ENCODE results near the gene CPXM2.

The CPXM2 gene

DNA sequence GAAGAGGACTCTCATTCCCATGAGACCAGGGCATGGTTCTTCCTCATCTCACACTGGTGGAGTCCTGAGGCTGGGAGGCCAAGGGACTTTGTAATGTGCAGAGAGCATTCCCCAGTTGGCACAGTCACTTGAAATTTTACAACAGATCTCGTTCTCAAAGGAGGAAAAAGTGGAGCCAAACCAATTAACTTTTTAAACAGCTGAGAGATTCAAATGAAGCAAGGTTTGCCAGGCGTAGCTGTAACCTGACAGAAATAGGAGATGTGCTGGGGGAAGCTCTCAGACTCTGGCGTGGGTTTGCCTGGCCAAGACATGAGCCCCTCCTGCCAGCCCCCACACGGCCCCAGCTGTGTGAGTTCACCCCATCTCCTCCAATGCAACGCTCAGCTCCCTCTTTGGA, 12.0 kb upstream of the CPXM2 start:
- no peak for DNase-seq

DNA sequence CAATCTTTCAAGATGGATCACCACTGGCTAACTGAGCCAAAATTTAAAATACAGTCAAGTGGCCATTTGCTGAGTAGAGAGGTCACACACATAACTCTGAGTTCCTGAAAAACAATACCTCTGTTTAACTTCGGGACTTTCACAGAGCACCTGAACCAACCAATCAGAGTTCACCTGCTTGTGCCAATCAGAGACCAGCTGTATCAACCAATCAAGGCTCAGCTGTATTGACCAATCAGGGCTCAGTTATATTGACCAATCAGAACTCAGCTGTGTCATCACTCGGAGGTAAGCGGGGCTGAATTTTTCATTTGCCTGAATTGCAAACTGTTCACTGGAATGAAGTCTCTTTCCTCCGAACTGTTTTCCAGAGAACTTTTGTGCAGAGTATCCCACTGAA, 10.0 kb upstream of the CPXM2 start:
- no peak for DNase-seq

DNA sequence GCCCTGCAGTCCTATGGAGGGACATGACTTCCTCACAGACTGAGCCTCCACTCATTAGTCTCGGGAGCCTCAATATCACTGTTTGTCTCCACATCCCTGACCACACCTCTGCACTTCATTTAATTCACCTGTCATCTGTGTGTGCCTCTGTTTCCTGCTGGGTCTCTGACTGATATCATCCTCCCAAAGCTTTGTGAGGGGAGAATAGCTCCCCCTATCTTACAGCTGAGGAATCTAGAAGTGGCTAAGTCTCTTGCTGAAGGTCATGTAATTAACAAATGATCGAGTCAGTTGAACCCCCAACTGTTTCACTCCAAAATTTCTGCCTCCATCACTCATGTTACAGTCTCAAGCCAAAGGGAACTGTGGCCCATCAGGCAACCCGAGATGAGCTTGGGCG, 5.5 kb upstream of the CPXM2 start:
- DNase-seq: no peak

DNA sequence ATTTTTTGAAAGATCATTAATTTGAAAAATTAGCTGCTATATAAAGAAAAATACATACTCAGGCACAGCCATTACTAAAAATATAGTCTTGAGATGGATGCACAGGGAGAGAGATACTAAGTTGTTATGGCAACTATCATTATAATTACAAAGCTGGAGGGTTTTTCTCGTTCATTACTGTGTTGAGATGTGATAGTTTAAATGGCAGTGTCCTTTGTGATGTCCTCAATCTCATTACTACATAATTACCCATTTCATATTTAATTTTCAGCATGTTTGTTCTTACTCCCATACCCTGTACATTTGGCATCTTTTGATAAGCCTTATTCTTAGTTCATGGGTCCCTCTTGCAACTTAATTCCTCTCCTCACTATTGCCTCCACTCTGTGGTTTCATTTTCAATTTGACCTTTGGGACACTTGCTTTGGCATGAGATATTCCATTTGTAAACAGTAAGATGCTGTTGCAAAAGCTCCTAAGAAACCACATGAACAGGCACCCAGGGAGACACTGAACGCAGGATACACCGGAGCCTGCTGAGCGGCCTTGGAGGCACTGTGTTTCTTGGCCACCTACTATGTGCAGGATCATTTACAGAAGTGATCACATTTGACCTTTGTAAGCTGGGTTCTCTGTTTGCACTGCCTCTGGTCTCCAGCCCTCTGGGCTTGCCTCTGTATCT, 4.8 kb upstream of the CPXM2 start:
- no peak for DNase-seq

DNA sequence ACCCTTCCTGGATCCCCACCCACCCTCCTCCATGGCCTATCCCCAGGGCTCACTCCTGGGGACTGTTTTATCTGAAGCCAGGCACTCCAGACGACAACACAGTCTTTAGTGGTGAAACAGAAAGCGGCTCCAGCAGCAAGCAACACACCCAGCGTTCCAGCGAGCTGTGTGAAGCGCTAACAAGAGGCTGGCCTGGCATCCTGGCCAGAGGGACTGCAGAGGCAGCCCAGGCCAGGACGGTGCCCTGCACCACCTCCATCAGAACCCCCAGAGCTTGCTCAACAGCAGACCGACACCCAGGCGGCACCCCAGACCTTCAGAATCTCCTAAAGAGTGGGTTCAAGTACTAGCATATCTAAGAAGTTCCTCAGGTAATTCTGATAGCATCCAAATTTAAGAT, 2.0 kb upstream of the CPXM2 start:
- DNase-seq: no peak

DNA sequence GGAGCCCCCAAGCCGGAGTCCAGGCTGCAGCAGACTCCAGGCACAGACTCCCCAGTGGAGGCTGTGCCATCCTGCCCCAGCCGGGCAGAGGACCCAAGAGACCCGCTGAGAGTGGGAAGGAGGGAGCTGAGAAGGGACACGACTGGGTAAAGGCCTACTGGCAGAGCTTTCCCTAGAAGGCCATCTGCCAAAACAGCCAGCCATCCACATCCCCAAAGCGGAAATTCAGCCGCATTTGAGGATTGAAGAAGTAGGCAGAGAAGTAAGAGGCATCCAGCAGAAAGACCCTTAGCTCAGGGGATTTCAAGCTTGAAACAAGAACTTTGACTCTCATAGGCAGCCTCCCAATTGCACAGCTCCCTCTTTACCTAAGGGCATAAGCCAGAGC, 857 bp downstream of the CPXM2 start:
- DNase-seq: no peak

DNA sequence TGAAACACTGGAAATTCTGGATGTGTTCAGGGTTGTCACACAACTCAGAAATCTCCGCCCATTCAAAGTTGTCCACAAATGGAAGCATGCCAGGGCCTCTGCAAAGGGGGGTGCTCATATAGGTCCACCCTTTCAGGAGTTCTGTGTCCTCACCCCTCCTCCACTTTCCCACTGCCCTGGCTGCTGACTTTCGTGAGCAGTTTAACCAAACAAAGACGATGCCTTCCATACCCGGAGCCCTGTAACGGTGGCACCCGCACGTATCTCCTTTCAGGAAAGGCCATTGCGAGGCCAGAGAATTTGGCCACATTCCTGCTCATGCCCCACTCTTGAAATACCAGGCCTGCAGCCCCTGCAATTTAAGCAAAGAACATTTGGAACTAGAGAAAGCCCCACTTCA, 1.4 kb downstream of the CPXM2 start:
- DNase-seq: no peak

DNA sequence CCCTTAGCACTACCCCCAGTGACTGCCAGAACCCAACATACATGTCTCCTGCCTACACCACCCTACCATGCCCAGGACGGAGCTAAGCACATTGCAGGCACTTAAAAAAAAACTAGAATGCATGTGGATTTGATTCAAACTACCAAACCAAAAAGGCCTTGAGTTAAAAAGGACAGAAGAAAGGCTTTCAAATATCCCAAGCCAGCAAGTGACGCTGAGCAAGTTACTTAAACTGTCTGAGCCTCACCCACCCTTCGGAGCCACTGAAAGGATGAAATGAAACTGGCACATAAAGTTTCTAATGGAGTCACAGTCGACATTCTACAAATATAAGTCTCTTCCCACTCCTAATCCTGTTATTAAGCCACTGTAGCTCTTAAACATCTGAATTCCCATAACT, 1.8 kb downstream of the CPXM2 start:
- DNase-seq: no peak

DNA sequence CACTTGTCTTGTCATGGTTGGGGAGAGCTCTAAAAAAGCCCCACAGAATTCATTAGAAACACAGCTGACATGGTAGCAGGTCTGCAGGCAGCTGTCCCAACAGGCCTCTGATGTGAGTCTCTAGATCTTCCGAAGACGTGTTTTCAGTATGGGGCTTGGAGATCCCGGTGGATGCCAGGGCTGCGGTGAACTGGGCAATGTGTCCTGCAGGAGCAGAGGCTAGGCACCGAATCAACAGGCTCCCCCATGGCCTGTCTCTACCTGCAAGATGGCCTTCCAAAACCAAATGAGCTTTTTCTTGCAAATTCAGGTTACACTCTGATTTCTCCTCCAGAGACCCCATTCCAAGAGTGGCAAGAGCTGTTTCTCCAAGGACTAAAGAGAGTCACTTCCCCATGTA, 2.9 kb downstream of the CPXM2 start:
- DNase-seq: no peak

DNA sequence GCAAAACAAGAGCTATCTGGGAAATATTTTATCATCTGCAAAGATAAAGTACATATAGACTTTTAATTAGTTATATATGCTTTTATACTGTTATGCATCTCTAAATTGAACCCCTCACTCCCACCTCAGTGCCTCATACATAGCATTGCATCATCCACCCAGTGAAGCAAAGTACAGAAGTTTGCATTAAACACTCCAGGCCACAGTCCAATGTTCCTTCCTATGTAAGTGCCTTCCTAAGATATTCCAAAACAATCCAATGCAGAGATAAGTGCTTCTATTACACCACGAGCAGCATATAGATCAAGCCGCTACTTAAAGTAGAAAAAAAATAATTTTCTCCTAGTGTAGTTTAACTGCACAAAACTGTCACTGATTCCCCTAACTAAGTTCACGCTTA, 3.4 kb downstream of the CPXM2 start:
- DNase-seq: no peak

DNA sequence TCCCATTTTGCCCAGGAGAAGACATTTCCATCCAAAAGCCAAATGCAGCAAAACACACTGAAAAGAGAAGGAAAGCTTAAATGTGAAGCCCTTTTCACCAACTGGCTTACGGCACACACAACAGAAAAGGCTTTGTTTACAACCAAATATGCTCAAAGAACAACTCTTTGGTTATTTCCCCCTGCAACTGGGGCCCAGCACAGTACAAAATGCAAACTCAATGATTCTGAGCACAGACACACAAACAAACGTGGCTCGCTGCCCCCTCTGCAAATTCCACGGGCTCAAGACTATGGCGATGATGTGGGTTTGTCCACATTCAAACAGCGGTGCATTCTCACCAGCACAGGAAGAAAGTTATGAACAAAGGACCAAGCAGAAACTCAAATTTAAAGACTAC, 5.3 kb downstream of the CPXM2 start:
- no peak for DNase-seq

DNA sequence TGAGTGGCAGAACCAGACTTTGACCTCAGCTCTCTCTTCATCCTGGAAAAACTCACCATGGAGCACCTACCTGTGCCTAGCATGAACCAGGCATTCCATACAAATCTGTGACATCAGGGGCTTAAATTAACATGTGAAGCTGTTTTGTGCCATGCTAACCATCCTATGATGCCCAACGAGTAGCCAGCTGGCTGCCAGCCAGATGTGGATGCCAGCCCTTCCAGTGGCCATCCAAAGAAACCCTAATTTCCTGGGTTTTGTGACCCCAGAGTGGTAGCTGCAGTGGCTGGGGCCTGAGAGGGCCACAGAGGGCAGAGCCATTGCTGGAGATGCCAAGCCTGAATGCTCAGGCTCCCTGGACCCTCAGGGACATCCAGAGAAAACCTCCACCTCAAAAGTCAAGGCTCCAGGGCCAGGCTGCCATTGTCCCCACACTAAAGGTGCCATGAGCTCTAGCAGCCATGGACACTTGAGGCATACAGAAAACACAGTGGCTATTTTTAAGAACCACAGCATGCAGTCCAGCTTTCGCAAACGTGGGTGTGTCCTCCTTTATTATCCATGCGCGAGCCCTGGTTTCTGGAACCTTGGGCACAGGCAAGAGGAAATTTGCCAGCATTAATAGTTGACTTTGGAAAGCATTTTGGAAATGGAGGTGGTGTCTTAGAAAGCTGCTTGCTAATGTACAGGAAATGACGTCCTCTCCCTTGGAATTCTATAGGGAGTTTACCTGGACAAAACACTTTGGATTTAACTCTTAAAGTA, 6.0 kb downstream of the CPXM2 start:
- DNase-seq: no peak

DNA sequence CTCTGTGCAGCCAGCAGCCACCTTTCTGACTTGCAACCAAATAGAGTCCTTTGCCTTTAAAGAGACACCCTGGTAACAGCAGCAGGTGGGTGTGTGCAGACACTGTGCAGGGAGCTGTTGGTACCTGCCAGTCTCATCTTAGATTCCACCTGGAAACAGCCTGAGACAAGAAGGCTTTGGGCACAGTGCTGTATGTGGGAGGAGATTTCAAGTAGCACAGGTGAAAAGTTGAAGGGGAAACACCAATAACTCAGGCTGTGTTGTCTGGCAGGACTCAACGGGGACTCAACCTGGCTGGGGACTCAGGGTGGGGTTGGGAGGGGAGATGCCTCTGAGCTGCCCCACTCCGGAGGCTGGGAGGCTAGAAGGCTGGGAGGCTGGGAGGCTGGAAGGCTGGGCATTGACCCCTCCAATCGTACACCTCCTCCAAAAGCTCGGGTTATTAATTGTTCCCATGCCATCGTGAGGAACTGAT, 6.7 kb downstream of the CPXM2 start:
- DNase-seq: no peak

DNA sequence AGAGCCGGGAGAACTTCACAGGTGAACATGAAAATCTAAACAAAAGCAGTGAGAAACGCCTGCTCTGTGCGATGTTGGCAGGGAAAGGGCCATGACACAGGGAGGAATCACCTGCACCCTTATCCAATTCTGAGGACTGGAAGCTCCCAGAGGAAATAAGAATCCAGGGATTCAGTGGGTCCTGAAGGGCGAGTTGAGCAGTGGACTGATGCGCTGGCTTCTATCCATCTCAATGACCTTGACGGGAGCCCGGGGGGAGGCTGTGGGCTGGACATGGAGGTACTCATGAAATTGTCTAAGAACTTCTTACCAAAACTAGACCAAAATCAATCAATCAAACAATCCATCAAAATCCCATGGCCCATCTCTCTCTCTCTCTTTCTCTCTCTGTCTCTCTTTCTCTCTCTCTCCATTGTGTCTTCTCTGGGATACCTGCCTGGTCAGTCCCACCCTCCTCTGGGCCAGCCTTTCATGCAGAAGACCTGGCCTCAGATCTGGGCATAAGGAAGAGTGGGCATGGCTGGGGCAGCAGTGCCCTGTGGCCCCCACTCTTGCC, 7.2 kb downstream of the CPXM2 start:
- DNase-seq: no peak

DNA sequence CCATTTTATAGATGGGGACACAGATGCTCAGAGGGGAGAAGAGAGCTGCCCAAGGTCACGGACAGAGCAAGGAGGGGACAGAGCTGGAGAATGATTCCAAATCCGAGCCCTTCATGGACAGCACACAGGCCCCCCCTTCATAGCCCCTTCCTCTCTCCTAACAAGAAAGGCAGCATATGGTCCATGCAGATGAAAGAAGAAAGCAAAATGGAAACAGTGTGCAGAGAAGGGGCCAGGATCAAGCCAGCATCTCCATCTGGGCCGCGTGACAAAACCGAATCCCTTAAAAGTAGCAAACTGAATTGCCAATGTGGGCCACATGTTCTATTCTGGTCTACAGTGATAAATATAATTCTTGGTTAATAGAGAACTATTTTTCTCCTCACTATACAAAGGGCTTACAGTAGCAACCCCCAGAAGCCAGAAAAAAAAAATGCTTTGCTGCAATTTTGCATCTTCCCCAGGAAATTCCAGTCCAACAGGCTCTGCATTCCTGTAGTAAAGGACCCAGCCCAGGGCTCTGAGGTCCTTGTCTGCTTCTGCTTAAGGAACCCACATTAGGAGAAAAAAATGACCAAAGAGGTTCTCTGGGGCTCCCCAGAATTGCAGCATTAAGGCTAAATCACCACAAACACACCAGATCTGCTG, 7.8 kb downstream of the CPXM2 start:
- DNase-seq: no peak

DNA sequence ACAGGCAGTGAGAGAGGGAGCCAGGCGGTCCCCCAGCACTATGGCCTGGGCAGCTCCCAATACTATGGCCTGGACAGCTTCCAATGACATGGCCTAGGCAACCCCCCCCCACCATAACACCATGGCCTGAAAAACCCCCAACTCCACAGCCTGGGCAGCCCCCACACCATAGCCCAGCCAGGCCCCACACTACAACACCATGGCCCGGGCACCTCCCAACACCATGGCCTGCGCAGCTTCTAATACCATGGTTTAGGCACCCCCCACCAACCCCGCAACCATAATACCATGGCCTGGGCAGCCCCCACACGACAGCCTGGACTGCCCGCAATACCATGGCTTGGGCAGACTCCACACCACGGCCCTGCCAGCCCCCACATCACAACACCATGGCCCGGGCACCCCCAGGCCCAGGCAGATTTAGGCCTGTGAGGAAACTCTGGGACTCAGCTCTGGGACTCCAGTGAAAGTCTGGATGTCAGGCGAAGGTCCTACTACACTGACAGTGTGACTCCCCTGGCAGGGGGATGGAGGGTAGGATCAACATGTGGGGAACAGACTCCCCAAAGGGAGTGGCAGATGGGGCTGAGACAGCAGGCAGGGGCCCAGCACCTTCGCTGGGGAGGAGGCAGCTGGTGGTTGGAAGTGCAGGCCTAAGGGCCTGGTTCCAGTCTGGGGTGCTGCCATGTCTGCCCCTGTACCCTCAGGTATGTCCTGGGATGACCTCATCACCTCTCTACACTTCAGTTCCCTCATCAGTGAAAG, 8.7 kb downstream of the CPXM2 start:
- no peak for DNase-seq

DNA sequence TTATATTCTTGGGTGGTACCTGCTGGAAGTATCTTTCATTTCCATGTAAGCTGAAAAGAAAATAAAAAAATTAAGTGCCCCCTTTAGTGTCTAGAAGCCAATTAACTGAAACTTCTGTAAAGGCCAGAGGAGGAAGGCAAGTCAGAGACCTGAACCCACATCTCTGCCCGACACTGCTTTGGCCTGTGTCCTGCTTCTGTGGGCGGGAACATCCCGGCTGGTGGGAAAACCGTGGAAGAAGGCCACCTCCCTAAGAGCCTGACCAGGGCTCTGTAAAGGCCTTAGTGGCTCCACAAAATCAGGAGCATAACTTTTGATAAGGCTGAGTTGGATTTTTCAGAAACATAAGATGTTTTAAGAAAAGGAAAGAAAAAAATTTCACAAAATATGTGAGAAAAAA, 9.4 kb downstream of the CPXM2 start:
- DNase-seq: no peak

DNA sequence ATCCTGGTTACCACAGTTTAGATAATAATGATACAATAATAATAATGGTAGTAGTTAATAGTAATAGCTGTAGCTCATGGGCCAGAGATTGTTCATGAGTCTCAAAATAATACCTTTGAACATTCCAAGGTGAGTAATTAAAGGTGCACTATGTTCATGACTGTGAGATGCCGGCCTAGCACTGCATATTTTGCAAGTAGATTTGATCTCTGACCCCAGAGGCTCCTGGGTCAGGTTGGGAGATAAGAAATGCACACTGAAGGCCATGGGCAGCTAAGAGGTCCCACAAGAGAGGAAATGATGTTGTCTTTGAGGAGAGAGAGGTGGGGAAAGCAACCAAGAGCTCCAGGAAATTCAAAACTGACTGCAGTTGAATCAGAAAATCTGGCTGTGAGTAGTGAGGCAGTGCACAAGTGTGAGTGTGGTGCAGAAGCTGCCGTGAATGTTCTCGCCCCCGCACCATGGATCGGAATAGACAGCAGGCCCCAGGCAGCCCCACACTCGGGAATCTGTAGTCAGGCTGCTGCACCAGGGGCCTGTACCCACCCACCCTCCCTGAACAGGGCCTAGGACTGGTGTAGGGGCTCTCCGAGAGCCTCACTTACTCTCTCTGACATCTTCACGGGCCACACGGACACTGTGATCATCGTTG, 11.9 kb downstream of the CPXM2 start:
- DNase-seq: no peak

DNA sequence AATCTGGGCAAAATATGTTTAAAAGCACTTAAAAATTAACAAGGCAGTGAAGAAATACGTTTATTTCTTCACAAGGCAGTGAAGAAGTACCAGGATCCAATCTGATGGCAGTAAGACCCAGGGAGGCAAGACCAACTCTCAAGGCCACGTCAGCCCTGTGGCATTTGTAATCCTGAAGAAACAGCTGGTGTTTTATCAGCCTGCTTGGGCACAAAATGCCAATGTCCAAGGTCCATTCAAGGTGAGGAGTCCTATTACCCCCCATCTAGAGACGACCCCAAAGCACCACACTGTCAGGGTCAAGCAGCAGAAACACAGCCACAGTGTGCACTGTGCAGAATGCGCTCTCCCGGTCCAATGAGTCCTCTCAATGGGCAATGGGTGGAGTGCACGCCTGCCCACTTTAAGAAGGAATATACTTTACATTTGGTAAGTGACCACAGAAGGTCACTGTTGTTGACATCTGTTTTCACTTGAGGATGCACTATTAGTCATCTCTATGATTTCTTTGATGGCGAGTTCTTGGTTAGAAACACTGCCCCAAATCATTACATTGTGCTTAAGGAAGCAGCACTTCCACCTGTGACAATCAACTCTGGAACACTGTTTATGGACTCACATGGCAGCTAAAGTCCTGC, 12.8 kb downstream of the CPXM2 start:
- no peak for DNase-seq

DNA sequence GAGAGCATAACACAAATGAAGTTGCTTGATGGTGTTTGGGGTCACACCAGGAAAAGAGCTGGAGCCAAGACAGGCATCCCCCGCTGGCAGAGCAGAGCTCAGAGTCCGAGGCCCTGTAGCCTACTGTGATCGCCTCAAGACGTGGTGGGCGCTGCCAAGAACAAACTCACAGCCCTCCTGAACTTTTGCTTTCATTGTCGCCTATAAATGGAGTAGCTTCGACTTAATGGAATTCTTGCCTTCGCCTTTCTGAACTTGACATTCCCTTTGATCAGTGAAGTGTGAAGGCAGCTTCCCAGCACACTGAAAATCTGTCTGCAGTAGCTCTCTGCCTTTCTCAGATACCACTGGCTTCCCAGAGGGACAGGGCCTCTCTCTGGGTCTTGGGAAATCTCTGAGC, 21.3 kb downstream of the CPXM2 start:
- no peak for DNase-seq

DNA sequence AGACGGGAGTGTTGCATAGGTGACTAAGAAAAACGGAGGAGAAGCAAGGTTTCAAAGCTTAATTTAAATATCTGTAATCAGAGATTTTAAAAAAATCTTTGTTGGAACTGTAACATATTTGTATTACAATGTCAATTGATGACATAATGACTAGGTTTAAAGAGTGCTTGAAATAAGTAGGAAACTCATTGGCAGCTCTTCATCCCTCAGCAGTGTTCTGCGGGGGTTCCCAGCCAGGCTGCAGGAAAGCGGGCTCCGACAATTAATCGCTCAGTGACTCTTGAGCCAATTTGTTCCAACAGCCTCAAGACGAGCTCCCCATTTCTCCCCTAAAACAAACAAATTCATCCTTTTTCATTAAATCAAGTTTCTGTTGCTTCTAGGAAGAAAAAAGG, 22.6 kb downstream of the CPXM2 start:
- DNase-seq: no peak
